ENCODE measurements around the gene SERPINA9. TPM values are rescaled to one million over a fixed set of nuclear protein-coding genes. Genes with fewer than 3 reads are reported as not detected.

The SERPINA9 gene, protein sequence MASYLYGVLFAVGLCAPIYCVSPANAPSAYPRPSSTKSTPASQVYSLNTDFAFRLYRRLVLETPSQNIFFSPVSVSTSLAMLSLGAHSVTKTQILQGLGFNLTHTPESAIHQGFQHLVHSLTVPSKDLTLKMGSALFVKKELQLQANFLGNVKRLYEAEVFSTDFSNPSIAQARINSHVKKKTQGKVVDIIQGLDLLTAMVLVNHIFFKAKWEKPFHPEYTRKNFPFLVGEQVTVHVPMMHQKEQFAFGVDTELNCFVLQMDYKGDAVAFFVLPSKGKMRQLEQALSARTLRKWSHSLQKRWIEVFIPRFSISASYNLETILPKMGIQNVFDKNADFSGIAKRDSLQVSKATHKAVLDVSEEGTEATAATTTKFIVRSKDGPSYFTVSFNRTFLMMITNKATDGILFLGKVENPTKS
- total RNA-seq (2021; fragmentation: NEBNext Ultra II Directional; extraction: Animal tissue kit (Norgen Biotek cat#: 25700)) = not detected
- long read RNA-seq = 0 reads

DNA sequence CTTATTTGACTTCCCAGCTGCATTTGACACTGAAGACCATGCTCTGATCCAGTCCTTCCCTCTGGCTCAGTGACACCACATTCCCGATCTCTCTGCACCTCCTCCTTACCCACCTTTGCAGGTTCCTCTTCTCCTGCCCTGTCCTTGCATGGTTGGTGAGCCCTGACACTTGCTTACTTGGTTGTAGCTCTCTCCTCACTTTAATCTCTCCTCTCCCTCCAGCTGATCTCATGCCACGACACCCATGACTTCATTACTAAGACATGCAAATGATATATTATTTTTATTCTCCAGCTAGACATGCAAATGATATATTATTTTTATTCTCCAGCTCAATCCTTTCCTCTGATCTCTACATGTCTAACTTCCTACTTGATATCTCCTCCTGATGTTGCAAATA, at the start of gene SERPINA9:
Gene SERPINA9 (minus strand): TSS at position 175 of the 400 bp plus-strand sequence. CDS start 6,357 bp downstream, outside the sequence.
- no peak for DNase-seq
- H3K36me3 Mint-ChIP-seq (ENCODE audit: low read depth) = peaks cover 10% of the 10 kb centered on the region; the same call in 1 of the 2 replicates

DNA sequence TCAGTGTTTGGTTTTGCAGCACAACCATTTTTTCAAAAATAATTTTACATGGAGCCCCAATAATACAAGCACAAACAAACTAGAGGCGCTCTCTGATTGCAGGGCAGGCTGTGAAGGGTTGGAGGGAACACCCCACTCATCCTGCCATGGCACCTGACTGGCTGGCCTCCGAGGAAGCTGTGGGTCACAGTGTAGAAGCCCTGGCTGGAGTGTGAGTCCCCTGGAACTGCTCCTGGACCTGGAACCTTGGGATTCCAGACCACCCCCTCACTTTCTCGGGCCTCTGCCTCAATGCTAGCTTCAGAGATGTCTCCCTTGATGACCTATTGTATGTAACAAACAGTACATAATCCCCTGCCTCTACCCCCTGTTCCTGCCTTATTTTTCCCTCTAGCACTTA, 48.1 kb upstream of the SERPINA9 start:
- Mint-ChIP-seq H3K27me3 (ENCODE audit: insufficient read depth) (peaks cover 2% of the 10 kb centered on the region), H3K36me3 (ENCODE audit: low read depth) (no peaks in the 10 kb centered on the region; the same call in 1 of the 2 replicates), H3K4me3 (no peak overlapping the region), H3K4me1 (ENCODE audit: low read depth) (no peaks in the 10 kb centered on the region), H3K9me3 (peaks cover 59% of the 10 kb centered on the region), H3K27ac (no peak overlapping the region)
- TF ChIP-seq, protein P1, sequence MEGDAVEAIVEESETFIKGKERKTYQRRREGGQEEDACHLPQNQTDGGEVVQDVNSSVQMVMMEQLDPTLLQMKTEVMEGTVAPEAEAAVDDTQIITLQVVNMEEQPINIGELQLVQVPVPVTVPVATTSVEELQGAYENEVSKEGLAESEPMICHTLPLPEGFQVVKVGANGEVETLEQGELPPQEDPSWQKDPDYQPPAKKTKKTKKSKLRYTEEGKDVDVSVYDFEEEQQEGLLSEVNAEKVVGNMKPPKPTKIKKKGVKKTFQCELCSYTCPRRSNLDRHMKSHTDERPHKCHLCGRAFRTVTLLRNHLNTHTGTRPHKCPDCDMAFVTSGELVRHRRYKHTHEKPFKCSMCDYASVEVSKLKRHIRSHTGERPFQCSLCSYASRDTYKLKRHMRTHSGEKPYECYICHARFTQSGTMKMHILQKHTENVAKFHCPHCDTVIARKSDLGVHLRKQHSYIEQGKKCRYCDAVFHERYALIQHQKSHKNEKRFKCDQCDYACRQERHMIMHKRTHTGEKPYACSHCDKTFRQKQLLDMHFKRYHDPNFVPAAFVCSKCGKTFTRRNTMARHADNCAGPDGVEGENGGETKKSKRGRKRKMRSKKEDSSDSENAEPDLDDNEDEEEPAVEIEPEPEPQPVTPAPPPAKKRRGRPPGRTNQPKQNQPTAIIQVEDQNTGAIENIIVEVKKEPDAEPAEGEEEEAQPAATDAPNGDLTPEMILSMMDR (IDR thresholded peaks at IDR 0.05) = no peak
- no peak for DNase-seq

More for the DNA sequence above, at the start of gene SERPINA9:
- no peak within 1 kb of the TSS for H3K4me3 Mint-ChIP-seq
- peaks cover 34% of the 10 kb centered on the region for H3K9me3 Mint-ChIP-seq
- TF ChIP-seq, protein P1 (IDR thresholded peaks at IDR 0.05) = no peak
- H3K4me1 Mint-ChIP-seq (ENCODE audit: low read depth) = no peaks in the 10 kb centered on the region
- H3K27me3 Mint-ChIP-seq (ENCODE audit: insufficient read depth) = no peaks in the 10 kb centered on the region; the same call in 1 of the 2 replicates
- H3K27ac Mint-ChIP-seq = no peak within 1 kb of the TSS

DNA sequence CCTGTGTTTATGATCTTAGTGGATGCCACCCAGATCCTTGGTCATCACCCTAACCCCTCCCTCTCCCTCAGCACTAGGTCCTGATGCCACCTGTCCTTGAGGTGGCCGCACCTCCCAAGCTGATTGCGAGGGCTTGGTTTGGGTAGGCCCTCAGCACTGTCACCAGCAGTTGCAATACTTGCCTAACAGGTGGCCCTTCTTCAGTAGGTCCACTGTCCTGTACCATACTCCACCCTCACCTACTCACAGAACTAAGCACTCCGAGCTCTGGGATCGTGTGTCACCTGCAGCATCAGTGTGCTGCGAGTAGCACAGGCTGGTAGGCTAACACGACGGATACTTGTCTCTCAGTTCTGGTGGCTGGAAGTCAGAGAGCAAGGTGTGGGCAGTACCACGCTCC, 47.3 kb upstream of the SERPINA9 start:
- no peaks in the 10 kb centered on the region; the same call in 1 of the 2 replicates for H3K36me3 Mint-ChIP-seq (ENCODE audit: low read depth)
- H3K4me1 Mint-ChIP-seq (ENCODE audit: low read depth) = no peaks in the 10 kb centered on the region
- TF ChIP-seq, protein P1 (IDR thresholded peaks at IDR 0.05) = no peak
- no peak for DNase-seq
- no peak overlapping the region for H3K27ac Mint-ChIP-seq
- H3K4me3 Mint-ChIP-seq = no peak overlapping the region
- H3K9me3 Mint-ChIP-seq = peaks cover 65% of the 10 kb centered on the region
- peaks cover 2% of the 10 kb centered on the region for H3K27me3 Mint-ChIP-seq (ENCODE audit: insufficient read depth)

DNA sequence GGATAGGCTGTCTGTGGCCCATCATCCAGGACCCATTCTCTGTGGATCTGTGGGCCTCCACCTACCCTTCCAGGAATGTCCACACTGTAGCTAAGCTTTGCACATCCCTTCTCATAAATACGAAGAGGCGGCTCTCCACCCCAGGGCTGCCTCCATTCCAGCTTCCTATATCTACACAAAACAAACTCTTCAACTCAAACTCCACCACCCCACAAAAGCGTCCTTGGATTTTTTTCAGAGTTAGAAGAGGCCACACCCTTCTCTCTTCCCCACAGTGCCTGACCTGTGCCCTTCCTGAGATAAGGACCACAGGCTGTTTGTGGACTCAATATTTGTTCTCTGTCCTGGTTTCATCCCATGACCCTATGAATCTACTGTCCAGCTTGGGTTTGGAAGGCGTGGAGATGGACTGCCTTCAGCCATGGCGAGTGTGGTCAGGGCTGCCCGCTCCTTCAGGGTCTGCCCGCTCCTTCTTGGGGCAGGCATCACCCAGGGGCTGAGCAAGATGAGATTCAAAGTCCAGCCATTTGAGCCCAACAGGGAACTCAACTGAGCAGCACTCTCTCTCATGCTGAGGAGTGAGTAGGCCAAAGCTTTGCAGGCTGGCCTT, 46.2 kb upstream of the SERPINA9 start:
- no peaks in the 10 kb centered on the region for H3K4me1 Mint-ChIP-seq (ENCODE audit: low read depth)
- TF ChIP-seq, protein P1 (IDR thresholded peaks at IDR 0.05) = no peak
- no peak for DNase-seq
- peaks cover 2% of the 10 kb centered on the region for H3K27me3 Mint-ChIP-seq (ENCODE audit: insufficient read depth)
- H3K27ac Mint-ChIP-seq = no peak overlapping the region
- H3K4me3 Mint-ChIP-seq = no peak overlapping the region
- peaks cover 67% of the 10 kb centered on the region for H3K9me3 Mint-ChIP-seq
- H3K36me3 Mint-ChIP-seq (ENCODE audit: low read depth) = no peaks in the 10 kb centered on the region; the same call in 1 of the 2 replicates

DNA sequence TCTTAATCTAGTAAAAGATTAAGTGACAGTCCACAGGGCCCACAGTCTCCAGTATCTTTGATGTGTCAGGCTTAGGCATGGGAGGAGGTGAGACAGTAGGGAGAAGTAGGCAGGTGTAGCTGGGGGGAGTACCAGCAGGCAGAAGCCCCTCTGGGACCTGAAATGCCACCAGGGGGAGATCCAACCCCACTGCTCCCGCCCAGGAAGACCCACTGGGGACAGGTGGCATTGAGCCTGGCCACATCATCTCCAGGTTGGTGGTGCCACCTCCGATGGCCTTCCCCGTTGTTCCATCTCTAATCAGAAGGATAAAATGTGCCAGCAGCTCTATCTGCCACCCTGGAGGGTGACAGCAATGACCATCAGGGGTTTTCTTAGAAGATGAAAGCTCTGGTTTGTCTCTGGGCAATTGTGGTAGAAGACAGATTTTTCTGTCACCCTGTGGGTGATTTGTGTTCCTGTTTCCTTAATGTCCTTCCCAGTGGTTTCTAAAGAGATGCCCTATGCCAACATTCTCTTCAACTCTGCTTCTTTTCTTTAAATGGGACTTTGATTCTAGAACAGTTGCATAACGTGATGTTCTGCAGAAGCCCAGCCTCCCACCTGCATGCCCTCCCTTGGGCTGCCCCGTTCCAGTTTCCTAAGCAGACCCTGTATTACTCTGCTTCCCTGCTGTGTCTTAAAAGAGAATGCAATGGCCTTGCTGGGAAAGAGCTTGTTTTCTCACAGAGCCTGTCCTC, 45.5 kb upstream of the SERPINA9 start:
- peaks cover 2% of the 10 kb centered on the region for H3K27me3 Mint-ChIP-seq (ENCODE audit: insufficient read depth)
- peaks cover 69% of the 10 kb centered on the region for H3K9me3 Mint-ChIP-seq
- DNase-seq = no peak
- no peaks in the 10 kb centered on the region for H3K4me1 Mint-ChIP-seq (ENCODE audit: low read depth)
- H3K36me3 Mint-ChIP-seq (ENCODE audit: low read depth) = no peaks in the 10 kb centered on the region; the same call in 1 of the 2 replicates
- TF ChIP-seq, protein P1 (IDR thresholded peaks at IDR 0.05) = no peak
- no peak overlapping the region for H3K4me3 Mint-ChIP-seq
- no peak overlapping the region for H3K27ac Mint-ChIP-seq
